AG10803 (cell line): ENCODE results near the gene LHFPL2.

Experiments
- DNase-seq: peaks from one replicate; pipeline ENCODE4 v3.0.0; 2010; ENCODE audit warnings: low read depth
- H3K4me3 ChIP-seq: 2 replicates; pipeline ENCODE4 v1.5.1; 2011; ENCODE audit warnings: mild to moderate bottlenecking, low read length, control low read depth
- TF ChIP-seq, protein P1 (sequence below): conservative IDR thresholded peaks from 2 replicates; pipeline ENCODE4 v1.5.1; 2011; ENCODE audit warnings: mild to moderate bottlenecking, low read length, control low read depth, inconsistent platforms

LHFPL2 gene

DNA sequence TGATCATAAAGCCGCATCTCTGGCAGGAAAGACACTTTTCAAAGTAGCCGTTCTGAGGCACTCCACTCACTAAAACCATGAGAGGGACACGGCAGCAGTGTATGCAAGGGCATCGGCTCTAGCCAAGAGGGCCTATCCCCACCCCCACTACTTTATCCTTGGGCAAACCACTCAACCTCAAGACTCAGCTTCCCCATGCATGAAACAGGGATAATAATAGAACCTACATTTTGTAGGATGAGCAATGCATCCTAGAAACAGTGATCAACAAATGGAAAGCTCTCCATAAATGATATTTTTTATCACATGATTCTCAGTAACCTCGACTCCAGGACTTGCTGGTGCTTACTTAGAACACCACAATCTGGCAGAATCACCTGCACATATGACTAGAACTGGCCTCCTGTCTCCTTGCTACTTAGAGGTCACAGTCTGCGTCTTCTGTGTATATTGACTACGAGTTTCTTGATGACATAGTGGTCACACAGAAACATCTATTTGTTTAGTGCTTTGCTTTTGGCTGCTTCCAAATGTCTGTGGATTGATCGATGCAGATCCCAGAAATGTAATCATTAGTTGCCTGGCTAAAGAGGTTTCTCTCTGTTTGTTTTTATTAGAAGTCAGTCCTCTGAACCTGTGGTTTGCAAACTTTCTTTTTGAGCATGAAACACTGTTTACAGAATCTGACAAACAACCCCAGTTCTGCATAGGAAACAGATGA, 102.1 kb downstream of the LHFPL2 start:
- DNase-seq, result no peak
- no peak overlapping the region for H3K4me3 ChIP-seq
- TF ChIP-seq, protein P1, sequence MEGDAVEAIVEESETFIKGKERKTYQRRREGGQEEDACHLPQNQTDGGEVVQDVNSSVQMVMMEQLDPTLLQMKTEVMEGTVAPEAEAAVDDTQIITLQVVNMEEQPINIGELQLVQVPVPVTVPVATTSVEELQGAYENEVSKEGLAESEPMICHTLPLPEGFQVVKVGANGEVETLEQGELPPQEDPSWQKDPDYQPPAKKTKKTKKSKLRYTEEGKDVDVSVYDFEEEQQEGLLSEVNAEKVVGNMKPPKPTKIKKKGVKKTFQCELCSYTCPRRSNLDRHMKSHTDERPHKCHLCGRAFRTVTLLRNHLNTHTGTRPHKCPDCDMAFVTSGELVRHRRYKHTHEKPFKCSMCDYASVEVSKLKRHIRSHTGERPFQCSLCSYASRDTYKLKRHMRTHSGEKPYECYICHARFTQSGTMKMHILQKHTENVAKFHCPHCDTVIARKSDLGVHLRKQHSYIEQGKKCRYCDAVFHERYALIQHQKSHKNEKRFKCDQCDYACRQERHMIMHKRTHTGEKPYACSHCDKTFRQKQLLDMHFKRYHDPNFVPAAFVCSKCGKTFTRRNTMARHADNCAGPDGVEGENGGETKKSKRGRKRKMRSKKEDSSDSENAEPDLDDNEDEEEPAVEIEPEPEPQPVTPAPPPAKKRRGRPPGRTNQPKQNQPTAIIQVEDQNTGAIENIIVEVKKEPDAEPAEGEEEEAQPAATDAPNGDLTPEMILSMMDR, result no peak

DNA sequence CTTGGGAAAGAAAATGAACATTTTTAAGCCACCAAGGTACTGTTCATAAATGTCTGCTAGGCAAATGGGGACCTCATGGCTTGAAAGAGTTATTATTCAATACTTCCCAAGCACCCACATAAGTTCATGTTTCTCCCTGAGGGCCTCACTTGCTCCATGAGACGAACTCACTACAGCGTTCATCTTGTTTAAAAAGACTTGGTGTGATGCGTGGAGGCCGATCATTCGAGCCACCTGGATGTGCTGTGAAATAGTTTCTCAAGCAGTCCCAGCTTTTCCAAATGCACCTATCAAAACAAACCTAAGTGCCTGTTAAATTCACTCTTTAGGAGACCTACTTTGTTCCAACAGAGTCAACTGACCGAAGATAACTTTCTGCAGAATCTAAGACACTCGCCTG, 103.2 kb downstream of the LHFPL2 start:
- DNase-seq, result no peak
- TF ChIP-seq, protein P1, result no peak
- no peak overlapping the region for H3K4me3 ChIP-seq

DNA sequence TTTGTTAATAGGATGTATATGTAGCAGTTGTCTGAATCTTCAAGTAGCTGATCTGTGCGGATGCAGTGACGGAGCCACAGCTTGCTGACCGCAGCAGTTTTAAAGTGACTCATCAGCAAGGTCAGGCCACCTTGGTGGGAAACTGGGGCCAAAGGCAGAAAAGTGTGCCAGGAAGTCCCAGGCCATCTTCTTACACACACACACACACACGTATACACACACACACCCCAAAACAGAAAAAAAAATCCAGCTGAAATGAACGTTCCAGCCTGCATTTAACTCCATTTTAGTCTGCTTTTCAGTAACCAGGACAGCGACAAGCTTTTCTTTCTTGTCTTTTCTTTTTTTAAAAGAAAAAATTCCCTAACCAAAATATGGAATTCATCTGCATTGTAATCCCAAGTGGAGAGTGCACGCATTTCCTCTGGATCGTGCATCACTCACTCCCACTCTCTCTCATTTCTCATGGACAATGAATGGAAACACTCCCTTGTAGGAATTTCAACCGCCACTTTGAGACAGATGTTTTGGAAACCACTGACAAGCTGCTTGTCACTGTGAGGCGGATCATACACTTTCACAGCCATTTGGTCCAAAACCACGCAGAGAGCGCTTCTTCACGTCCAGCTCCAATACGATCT, 103.9 kb downstream of the LHFPL2 start:
- peak; percentile 91 for DNase-seq
- no peak overlapping the region for H3K4me3 ChIP-seq
- TF ChIP-seq, protein P1, result no peak

DNA sequence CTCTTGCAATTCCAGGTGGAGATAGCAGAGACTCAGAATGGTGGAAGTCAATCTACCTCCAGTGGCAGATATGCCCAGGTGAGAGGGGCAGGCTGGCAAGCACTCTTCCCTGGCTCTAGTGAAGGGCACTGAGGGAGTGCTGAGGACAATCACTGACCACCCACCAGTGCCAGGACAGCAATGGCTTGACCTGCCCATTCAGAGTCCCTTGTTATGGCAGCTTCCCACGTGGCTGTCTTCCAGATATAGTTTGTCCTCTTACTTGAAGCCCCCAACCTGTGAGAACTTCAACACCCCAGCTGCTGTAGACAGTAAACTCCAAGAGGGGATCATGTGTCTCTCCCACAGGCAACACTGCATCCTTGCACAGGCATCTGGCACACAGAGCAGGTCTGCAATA, 104.7 kb downstream of the LHFPL2 start:
- TF ChIP-seq, protein P1, result no peak
- no peak overlapping the region for H3K4me3 ChIP-seq
- DNase-seq, result no peak

DNA sequence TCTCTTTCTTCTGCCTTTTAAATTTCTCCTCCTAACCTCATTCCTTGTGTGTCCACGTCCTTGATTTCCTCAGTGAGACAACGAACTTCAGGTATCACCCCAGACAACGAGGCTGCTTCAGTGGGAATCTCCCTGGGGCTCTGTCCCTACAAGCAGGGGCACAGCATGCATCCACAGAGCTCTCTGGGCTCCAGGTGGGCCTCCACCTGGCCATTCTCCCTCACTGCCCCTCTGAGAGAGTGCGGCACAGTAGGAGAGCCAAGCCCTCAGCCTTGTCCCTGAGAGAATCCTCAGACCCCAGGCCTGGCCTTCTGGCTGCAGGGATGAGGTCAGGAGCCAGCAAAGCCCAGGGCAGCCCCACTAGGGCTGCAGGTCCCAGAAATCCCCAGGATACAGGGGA, 105.3 kb downstream of the LHFPL2 start:
- TF ChIP-seq, protein P1, result no peak
- DNase-seq, result no peak
- H3K4me3 ChIP-seq, result no peak overlapping the region

DNA sequence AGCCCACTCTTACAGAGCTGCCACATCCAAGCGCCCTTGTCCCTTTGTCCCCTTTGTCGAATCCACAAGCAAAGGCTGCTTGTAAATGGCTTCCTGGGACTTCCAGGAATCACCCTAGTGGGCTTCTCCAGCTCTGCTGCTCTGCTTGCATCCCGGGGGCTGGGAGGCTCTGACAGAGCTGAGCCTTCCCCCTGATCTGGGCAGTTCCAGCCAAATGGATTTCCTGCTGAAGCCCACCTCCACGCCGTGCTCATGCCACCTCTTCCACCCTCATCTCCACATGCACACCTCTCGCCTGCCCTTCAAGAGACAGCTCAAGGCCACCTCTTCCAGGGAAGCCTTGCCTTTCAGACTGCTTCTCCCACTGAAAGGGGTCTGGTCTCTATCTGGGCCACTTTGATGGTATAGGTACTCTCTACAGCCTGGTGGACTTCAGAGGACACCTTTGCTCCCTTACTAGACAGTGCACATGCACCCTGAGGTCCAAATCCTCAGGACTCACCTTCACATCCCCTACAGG, 106.2 kb downstream of the LHFPL2 start:
- no peak overlapping the region for H3K4me3 ChIP-seq
- TF ChIP-seq, protein P1, result no peak
- no peak for DNase-seq
